Stromal cell of bone marrow (primary cell): ENCODE data around the gene LNX2.

ENCODE experiments used
- DNase-seq: peaks from one replicate; pipeline ENCODE4 v3.0.0-alpha.2; 2012; ENCODE audit warnings: low read depth

The LNX2 gene

GRCh38 chr13:27620377-27621115 is at the start of gene LNX2:
TSS of gene LNX2 (minus strand) at chr13:27620529. CDS start at chr13:27581703, 38,826 bp downstream.
- DNase-seq = peak; percentile 94

GRCh38 chr13:27667946-27668345 is 47.6 kb upstream of the LNX2 start:
- no peak for DNase-seq

GRCh38 chr13:27666951-27667350 is 46.6 kb upstream of the LNX2 start:
- no peak for DNase-seq

- no peak for DNase-seq
Measured at GRCh38 chr13:27665761-27666160, 45.4 kb upstream of the LNX2 start.

GRCh38 chr13:27665333-27665732 is 45.0 kb upstream of the LNX2 start:
- no peak for DNase-seq

GRCh38 chr13:27663947-27664346 is 43.6 kb upstream of the LNX2 start:
- DNase-seq = no peak

GRCh38 chr13:27662738-27663470 is 42.6 kb upstream of the LNX2 start:
- DNase-seq = no peak

- no peak for DNase-seq
Measured at GRCh38 chr13:27661017-27661416, 40.7 kb upstream of the LNX2 start.

GRCh38 chr13:27660511-27660910 is 40.2 kb upstream of the LNX2 start:
- no peak for DNase-seq

GRCh38 chr13:27659145-27659865 is 39.0 kb upstream of the LNX2 start:
- DNase-seq = no peak

- no peak for DNase-seq
Measured at GRCh38 chr13:27658546-27658945, 38.2 kb upstream of the LNX2 start.

GRCh38 chr13:27657724-27658123 is 37.4 kb upstream of the LNX2 start:
- no peak for DNase-seq

GRCh38 chr13:27654816-27655215 is 34.5 kb upstream of the LNX2 start:
- no peak for DNase-seq

GRCh38 chr13:27654059-27654458 is 33.7 kb upstream of the LNX2 start:
- DNase-seq = no peak

GRCh38 chr13:27650312-27650711 is 30.0 kb upstream of the LNX2 start:
- no peak for DNase-seq

GRCh38 chr13:27644302-27644701 is 24.0 kb upstream of the LNX2 start:
- DNase-seq = peak; percentile 77

- no peak for DNase-seq
Measured at GRCh38 chr13:27643334-27644132, 23.2 kb upstream of the LNX2 start.

- no peak for DNase-seq
Measured at GRCh38 chr13:27641711-27642502, 21.6 kb upstream of the LNX2 start.

- no peak for DNase-seq
Measured at GRCh38 chr13:27639186-27639585, 18.9 kb upstream of the LNX2 start.

GRCh38 chr13:27638521-27638920 is 18.2 kb upstream of the LNX2 start:
- DNase-seq = no peak

- no peak for DNase-seq
Measured at GRCh38 chr13:27638001-27638400, 17.7 kb upstream of the LNX2 start.
